Ramos (cell line): ENCODE data around the gene GSG1L.

Source experiments
- in situ Hi-C: fragments of 300-500 bp; cut with MboI; formaldehyde crosslinking; loops from one replicate; pipeline ENCODE4 v1.14.3; 2022; ENCODE audit warnings: low sequenced_read_pairs; ENCODE audit not compliant: unreplicated experiment

The GSG1L gene

DNA sequence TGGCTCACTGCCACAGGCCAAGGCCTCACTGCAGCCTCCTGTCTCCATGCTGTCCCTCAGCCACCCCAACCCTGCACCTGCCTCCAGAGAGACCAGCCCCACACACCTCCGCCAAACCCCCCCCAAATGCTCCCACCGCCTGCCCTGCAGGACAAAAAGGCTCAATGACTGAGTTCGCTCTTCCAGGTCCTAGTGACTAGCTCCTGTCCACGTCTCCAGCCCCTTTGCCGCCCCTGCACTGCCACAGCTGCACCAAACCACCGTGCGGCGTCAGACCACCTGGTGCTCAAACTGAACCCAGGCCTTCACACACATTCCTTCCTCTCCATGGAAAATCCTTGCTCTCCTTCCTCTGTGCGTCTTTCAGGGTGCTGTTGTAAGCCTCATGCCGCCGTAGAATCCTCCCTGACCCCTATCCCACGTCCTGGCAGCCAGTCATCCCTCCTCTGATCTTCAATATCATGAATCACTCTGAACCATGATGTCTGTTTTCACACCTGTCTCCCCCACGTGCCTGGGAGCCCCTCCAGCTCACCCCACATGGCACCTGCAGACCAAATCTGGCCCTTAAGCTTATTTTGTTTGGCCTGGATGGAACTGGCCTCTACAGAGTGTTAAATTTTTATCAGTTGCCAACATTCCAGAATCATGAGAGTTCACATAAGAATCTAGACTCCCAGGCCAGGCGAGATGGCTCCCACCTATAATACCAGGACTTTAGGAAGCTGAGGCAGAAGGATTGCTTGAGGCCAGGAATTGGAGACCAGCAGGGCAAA lies 4.3 kb upstream of the GSG1L start:
- in situ Hi-C loops, result no loop called here

GRCh38 chr16:28064706-28065249 lies 1.3 kb upstream of the GSG1L start:
- in situ Hi-C loops, result no loop called here

DNA sequence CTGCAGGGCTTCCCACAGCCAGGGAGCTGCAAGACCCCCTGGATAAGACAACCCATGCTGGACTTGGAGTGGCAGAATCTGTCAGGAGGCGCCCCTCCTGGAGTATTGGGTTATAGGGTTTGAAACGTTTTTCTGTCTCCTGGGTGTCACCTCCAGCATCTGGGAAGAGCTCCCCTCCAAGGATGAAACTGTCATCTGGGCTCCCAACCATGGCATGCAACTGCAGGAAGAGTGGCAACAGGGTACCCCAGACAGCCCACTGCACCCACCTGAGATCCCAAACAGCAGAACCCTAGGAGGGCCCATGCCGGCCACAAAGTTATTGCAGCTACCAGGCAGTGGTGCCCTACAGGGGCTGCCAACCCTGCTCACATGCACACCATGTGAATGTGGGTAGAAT lies 636 bp upstream of the GSG1L start:
- in situ Hi-C loops, result no loop called here

- in situ Hi-C loops, result no loop called here
Observed at GRCh38 chr16:28062847-28063521, 530 bp downstream of the GSG1L start.

DNA sequence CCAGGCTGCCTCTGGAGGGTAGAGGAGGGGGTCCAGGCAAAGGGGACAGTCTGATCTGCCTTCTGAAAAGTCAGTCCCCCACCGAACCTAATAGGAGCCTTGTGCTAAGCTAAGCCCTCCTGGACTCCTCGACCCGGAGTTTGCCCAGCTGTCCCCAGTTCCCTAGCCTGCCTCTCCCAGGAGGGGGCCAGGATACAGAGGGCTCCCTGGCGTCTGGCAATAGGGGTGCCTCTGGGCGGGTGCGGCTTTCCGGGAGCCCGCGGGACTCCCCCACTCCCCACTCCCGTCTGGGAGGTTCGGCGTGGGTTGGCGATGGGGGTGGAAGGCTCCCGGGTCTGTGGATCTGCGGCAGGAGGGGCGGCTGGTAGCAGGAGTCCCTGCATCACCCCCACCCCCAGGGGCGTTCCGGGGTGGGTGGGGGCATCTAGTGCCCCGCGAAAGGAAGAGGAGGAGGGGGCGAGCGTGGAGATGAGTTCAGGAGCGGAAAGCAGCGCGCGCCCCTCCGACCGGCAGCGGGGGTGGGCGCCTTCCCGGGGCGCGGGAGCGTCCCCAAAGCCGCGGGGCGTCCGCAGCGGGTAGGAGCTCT lies 1.2 kb downstream of the GSG1L start:
- in situ Hi-C loops, result no loop called here

DNA sequence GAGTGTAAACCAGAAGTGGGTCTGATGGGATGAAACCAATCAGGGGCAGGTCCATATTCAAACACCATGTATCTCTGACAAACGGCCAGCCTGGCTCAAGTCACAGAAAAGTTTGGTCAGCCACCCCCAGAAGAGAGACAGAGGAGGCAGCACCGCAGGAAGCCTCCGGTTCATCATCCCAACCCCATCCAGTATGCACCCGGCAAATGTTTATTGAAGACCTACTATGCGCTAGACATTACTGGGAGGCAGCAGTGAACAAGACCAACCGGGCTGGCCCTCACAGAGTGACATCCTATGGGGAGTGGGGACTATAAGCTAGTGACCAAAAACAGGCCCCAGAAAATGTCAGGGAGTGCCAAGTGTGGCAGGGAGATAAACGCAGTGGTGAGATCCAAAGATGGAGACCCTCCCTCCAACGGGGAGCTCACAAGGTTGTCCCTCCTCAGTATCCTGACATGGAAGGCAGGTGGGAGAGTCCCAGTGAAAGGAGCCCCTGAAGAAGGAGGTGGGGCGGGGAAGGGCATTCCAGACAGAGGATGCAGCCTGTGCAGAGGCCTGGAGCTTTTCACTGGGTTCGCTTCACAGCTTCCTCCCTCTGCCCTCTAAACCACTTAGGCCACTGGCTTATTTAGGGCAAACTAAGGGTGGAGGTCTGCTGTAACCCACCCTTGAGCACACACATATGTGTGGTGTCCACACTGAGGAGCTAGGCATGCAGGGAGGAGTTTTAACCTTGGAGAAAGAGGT lies 2.0 kb downstream of the GSG1L start:
- in situ Hi-C loops, result no loop called here

DNA sequence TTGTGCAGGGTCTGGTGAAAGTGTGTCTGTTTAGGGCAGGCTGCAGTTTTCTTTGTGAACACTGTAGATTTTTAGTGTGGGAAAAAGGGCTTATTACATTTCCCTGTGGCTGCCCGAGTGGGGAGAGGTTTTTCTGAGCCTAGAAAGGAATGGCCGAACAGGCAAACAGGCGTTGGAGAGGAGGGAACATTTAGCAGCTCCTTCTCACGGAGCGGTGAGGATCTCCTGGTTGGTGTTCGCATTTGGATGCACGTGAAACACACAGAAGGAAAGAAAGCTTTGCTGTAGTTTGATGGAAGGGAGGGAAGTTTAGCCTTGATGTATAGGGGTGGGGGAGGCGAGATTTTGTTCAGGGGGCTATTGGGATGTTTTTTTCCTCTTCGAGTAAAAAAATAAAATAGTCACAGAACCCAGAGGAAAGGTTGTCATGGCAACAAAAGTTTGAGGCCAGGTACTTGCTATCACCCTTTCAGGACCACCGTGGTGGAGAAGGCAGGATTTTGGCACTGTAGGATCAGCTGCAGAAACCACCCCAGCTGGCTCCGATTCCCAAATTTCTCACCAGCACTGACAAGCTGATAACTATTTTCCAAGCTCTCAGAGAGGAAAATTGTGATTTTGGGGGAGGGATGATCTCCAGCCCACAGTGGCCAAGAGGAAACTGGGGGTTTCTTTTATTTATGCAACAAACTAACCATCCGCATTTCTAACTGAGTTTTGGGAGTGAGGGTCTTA lies 3.5 kb downstream of the GSG1L start:
- in situ Hi-C loops, result no loop called here

DNA sequence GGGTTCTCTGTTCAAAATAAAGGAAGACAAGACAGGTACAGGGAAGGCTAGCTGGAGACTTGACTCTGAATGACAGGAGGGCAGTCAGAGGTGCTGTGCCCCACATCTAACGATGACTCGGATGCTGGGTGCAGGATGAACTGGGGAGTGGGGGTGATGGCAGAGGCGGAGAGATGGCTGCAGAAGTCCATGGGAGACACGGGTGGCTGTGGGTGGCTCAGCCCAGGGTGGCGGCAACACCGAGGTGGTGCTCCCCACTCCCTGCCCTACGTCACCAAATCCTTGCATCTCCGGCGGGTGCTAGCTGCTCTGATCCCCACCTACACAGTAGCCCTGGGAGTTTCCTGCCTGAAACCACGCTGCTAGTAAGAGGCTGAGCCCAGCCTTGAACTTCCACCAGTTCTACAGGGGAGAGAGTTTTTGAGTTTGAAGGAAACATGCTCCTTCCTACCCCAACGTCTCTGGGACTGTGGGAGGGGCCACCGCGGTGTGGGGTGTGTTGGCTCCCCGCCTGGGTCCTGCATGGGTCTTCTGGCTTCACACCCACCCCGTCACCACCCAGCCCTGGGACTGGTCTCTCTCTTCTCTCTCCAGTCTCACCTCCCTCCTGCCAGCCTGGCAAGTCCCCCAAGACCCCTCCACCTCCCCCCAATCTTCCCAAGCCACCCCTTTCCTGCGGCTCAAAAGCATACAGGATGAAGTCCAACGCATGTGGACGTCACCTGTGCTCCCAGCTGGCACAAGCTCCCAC lies 4.5 kb downstream of the GSG1L start:
- in situ Hi-C loops, result no loop called here

DNA sequence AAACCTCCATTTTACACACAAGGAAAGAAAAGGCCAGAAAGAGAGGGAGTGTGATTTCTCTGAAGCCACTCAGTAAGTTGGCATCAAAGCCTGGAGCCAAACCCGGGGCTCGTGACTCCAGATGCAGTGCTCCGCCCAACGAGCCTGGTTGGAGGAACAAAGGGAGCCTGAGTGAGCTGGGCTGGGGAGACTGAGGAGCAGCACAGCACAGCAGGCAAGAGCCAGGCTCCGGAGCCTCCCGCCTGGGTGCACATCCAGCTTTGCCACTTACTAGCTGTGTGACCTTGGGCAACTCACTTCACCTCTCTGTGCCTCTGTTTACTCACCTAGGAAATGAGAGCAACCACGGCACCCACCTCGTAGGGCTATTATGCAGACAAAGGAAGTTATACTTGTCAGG lies 5.6 kb downstream of the GSG1L start:
- in situ Hi-C loops, result no loop called here

DNA sequence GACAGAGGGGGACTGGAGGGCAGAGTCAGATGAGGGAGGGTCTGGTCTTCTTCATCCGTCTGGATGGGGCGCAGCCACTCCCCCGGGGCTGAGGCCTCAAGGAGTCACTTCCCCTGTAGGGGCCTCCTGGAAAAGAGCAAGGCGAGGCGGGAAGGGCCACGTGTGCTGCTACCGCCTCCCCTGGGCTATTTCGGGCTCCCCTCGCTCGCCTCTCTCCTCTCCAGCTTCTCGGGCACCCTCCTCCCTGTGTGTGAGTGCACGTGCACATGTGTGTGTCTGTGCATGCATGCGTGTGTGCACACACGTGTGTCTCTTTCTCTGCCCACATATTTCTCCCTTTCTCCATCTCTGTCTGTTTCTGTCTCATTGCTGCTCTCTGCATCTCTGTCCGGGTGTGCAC lies 10.1 kb downstream of the GSG1L start:
- in situ Hi-C loops, result no loop called here

- in situ Hi-C loops, result no loop called here
Observed at GRCh38 chr16:28052274-28053128, 11.0 kb downstream of the GSG1L start.

- in situ Hi-C loops, result no loop called here
Observed at GRCh38 chr16:28051486-28051885, 12.0 kb downstream of the GSG1L start.

DNA sequence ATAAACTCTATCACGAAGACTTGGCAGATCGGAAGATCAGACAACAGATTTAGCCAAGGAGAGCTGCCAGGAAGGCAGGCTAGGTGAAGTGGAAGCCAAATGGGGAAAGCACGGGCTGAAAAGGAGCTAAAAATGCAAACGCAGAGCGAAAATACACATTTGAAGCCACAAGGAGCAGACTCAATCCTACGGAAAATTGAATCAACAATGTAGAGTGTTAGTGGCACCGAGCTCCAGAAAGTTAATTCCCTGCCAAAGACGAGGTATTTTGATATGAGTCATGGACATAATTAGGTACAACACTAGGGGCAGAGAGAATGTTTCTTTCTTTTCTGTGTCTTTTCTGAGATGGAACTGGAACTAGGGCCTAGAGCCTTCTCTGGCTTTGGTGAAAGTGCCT lies 20.7 kb downstream of the GSG1L start:
- in situ Hi-C loops, result no loop called here

- in situ Hi-C loops, result no loop called here
Observed at GRCh38 chr16:28041615-28042014, 21.9 kb downstream of the GSG1L start.

- in situ Hi-C loops, result no loop called here
Observed at GRCh38 chr16:28040039-28040438, 23.5 kb downstream of the GSG1L start.

- in situ Hi-C loops, result no loop called here
Observed at GRCh38 chr16:28039493-28039892, 24.0 kb downstream of the GSG1L start.

DNA sequence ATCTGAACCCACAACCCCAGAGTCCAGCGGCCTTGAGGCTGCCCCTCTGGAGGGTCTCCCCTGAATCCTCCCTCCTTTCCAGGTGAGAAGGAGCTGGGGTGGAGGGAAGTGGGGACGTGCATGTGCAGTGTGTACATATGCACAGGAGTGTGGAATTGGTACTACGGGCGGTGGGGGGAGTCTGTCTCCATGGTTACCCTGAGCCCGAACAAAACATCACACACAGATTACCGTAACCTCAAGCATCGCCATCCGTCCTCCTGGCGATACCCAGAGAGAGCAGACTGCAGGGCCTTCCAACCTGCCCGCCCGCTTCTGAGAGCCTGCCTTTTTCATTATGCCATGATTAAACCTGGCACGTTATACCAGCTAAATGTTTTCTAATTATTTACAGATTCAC lies 25.1 kb downstream of the GSG1L start:
- in situ Hi-C loops, result no loop called here

GRCh38 chr16:28035866-28036393 lies 27.6 kb downstream of the GSG1L start:
- in situ Hi-C loops, result no loop called here
